Measurements from ENCODE around the gene NCOA7. TPM values are rescaled to one million over a fixed set of nuclear protein-coding genes. Genes with fewer than 3 reads are reported as not detected.

NCOA7 gene
- total and polyA plus RNA-seq, 2 of the 8 experiments (the other 6 are each of a cell fraction or from before 2014, with no cell fraction given), result 2.6 to 10.7 TPM

- Histone ChIP-seq H3K4me2 (ENCODE audit: insufficient read depth in 1 of 2, low read depth in 2 of 2, low read length in 2 of 2) (no peak overlapping the region), H3K27me3 (replicated peaks in 1 of 4; ENCODE audit: control insufficient read depth in 3 of 4, extremely low read depth in 1 of 4, insufficient read depth in 3 of 4, low read length in 3 of 4) (no peaks in the 10 kb centered on the region), H4K5ac (ENCODE audit: insufficient read length, low read depth, low read length) (no peak overlapping the region), H2BK15ac (ENCODE audit: low read length) (no peak overlapping the region), H3K9ac (replicated peaks in 1 of 4; ENCODE audit: extremely low read depth in 1 of 4, low read depth in 3 of 4, low read length in 3 of 4) (no peak overlapping the region), H3K9me3 (ENCODE audit: insufficient read depth in 2 of 2, low read depth in 1 of 2, low read length in 1 of 2) (no peaks in the 10 kb centered on the region), H3K79me2 (ENCODE audit: control insufficient read depth in 1 of 2, insufficient read depth in 2 of 2, low read length in 2 of 2) (no peaks in the 10 kb centered on the region), H3K79me1 (ENCODE audit: low read depth, low read length) (no peaks in the 10 kb centered on the region), H3K4me1 (replicated peaks in 1 of 4; ENCODE audit: control insufficient read depth in 3 of 4, insufficient read depth in 4 of 4, low read length in 3 of 4) (no peaks in the 10 kb centered on the region), H3K14ac (ENCODE audit: insufficient read length) (no peak overlapping the region), H2BK120ac (replicated peaks; ENCODE audit: low read depth, low read length) (no peak overlapping the region), H2BK20ac (ENCODE audit: low read length) (no peak overlapping the region), H4K20me1 (replicated peaks in 1 of 2; ENCODE audit: control insufficient read depth in 1 of 2, insufficient read depth in 2 of 2, low read length in 2 of 2) (no peaks in the 10 kb centered on the region), H4K8ac (ENCODE audit: extremely low read depth, insufficient read depth, low read length) (no peak overlapping the region), H4K91ac (replicated peaks; ENCODE audit: insufficient read length, low read length) (no peak overlapping the region), H3K4ac (replicated peaks; ENCODE audit: insufficient read length, low read depth, low read length) (no peak overlapping the region), H2AFZ (ENCODE audit: low read length) (no peak overlapping the region), H3K23ac (ENCODE audit: insufficient read length) (no peak overlapping the region), H3K27ac (ENCODE audit: low read depth, low read length) (no peak overlapping the region), H3K18ac (ENCODE audit: extremely low read depth, low read length) (no peak overlapping the region), H3K4me3 (ENCODE audit: extremely low read depth in 1 of 4, insufficient read depth in 2 of 4, low read depth in 3 of 4, low read length in 4 of 4) (no peak overlapping the region), H2BK5ac (ENCODE audit: low read depth, low read length) (no peak overlapping the region), H2BK12ac (ENCODE audit: low read depth, low read length) (no peak overlapping the region), H2AK5ac (ENCODE audit: low read depth, low read length) (no peak overlapping the region), H3K56ac (replicated peaks; ENCODE audit: insufficient read length, low read depth, low read length) (no peak overlapping the region), H3K23me2 (ENCODE audit: low read depth, low read length) (no peaks in the 10 kb centered on the region), H3K36me3 (ENCODE audit: control insufficient read depth in 2 of 4, insufficient read depth in 4 of 4, low read length in 3 of 4) (no peaks in the 10 kb centered on the region)
- CTCF ChIA-PET (ENCODE audit: partially characterized antibody), result interaction anchor here (4.9 kb wide), 1 partner anchor 26 kb away, joined by 20 read pairs; no protein-coding TSS in a partner anchor
- DNase-seq (ENCODE audit: low read depth in 1 of 2, low spot score in 2 of 2), result no peak
- 81% methylated on average over 5 of the region's 5 CpGs; no CpG with 5 or more reads in 1 of the 2 experiments for WGBS, 2 experiments (ENCODE audit: extremely low coverage in 1 of 2, insufficient coverage in 1 of 2, insufficient read length in 1 of 2, insufficient replicate concordance in 2 of 2, low coverage in 1 of 2, low lambda C conversion rate in 2 of 2, missing lambda C conversion rate in 1 of 2)
- POLR2A ChIA-PET (ENCODE audit: partially characterized antibody), result no interaction called here
- FAIRE-seq, result no peak
- TF ChIP-seq POLR2AphosphoS5 (IDR thresholded peaks at IDR 0.05; ENCODE audit: low read depth, low read length), result no peak
- TF ChIP-seq TEAD4 (IDR thresholded peaks at IDR 0.05; ENCODE audit: low read depth, low read length), result no peak
- TF ChIP-seq RXRA (IDR thresholded peaks at IDR 0.05; ENCODE audit: insufficient read depth, low read depth, low read length), result no peak
- TF ChIP-seq CHD2 (IDR thresholded peaks at IDR 0.05; ENCODE audit: low read length), result no peak
- no peak for TF ChIP-seq EGR1 (IDR thresholded peaks at IDR 0.05; ENCODE audit: borderline replicate concordance, low read depth, low read length)
- TF ChIP-seq ATF2 (IDR thresholded peaks at IDR 0.05; ENCODE audit: low read length), result no peak
- TF ChIP-seq ASH2L (IDR thresholded peaks at IDR 0.05; ENCODE audit: low read length), result no peak
- TF ChIP-seq RBBP5 (IDR thresholded peaks at IDR 0.05; ENCODE audit: borderline replicate concordance, low read depth, low read length), result no peak
- no peak for TF ChIP-seq TAF7 (optimal IDR thresholded peaks at IDR 0.05; ENCODE audit: borderline replicate concordance, low read depth, low read length)
These were observed 40.9 kb downstream of the NCOA7 start for GRCh38 chr6:125831659-125832058.
